HG02943 (cell line): Measurements from ENCODE around the gene LZTS2.

Experiments
- ATAC-seq: cut with Tn5 transposase; IDR thresholded peaks from one replicate; pipeline ENCODE4 v1.9.1; 2021; ENCODE audit warnings: mild to moderate bottlenecking, low read depth, moderate library complexity; ENCODE audit not compliant: unreplicated experiment

Gene LZTS2

DNA sequence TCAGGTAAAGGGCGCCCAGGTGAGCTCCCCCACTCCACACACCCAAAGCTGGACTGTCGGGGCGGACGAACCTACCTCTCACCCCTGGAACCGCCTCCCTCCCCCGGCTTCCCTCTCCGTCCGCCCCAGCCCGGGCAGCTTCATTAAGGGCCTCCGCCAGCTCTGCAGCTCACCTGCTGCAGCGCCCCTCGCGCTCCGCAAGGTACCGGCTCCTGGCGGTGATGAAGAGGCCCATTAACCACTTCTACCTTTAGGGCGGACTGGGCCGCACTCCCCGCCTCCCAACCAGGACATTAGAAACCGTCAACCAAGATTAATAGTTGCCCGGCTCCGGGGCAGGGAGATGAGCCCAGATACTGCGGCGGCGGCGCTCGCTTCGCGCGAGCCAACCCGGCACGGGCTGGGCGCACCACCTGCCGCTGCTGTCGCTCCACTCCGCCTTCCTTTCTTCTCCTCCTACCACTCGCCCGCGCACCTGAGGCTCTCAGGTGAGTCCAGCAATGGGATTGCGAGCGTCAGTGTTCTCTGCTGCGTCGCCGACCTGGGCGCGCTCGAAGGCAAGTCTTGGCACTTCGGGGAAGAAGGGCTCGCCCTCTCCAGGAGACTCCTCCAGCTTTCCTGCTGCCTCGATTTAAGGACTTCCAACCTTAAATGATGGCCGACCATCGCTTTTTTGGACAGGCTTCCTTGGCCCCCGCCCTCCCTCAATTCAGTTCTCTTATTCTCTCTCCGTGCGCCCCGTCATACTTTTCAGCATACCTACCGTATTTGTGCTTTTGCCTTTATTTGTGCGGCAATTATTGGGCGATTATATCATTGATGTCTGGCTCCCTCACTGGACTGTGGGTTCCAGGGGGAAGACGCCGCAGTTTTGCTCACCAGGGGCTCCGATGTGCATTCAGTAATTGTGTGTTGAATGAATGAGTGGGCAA is 48.6 kb downstream of the LZTS2 start:
- ATAC-seq, result no peak

DNA sequence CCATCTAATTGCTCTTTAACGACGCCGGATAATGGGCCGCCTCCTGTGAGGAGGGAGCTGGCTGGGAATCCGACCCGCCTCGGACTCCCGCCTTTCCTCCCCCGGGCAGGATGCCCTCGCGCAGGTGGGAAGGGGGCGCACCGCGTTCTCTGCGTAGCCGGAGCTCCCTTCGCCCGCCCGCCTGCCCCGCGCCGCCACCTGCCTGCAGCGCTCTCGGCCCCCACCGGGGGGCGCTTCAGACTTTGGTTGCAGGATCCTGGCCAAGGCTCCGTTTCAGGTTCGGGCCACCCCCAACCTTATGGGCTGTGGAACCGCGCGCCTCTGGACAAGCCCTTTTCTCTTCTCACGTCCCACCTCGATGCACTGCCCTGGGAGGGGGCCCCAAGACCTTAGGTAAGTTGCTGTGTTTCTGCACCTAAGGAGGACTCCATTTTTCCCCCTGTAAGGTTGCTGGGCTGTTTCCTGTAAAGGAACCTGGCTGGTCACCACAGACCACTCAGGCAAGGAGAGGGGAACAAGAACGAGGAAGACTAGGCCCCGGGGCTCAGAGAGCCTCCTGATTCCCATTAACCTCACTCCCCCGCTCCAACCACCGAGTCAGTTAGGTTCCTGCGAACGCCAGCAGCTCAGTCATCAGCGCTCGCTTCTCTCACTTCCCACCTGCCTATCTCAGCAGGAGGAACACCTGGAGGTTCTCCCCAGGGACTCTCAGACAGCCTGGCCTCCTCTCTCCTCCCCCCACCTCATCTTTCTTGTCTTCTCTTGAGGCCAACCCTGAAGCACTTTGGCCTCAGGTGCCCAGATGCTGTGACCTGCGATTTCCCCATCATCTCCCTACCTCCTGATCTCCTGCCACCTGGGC is 50.8 kb downstream of the LZTS2 start:
- no peak for ATAC-seq

DNA sequence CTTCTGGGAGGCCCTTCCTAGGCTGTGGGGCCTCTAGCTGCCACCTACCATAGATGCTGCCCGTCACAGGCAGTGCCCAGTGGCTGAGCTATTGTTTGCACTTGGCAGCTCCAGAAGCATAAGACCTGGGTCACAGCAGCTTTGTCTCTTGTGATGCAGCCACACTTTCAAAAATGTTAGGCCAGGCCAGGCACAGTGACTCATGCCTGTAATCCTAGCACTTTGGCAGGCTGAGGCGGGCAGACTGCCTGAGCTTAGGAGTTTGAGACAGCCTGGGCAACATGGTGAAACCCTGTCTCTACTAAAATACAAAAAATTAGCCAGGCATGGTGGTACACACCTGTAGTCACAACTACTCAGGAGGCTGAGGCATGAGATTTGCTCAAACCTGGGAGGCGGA is 52.7 kb downstream of the LZTS2 start:
- no peak for ATAC-seq

DNA sequence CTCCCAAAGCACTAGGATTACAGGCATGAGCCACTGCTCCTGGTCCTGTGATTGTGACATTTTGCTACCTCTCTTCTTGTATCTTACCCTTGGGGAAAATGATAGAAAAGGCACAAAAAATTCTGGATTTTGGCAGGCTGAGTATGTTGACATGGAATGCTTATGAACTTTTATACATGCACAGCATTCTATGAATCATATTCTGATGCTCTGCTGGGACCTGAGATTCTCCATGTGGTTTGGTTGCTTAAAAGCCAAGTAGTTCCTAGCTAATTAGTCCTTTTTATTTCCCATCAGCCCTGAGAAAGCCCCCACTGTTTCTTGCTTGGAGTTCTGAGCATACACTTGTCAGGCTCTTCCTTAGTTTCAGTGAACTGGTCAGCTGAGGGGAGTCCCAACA is 53.9 kb downstream of the LZTS2 start:
- ATAC-seq, result no peak

DNA sequence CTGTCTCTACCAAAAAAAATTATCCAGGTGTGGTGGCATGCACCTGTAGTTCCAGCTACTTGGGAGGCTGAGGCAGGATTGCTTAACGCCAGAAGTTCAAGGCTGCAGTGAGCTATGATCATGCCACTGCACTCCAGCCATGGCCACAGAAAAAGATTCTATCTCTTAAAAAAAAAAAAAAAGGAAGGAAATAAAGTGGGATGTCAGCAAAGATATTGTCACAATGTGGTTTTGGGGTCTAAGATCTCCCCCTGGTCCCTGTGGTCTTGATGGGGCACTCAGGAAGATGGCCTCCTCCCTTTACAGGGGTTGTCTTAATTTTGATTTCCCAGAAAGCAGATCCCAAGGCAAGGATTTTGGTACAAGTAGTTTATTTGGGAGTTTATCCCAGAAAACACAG is 54.7 kb downstream of the LZTS2 start:
- no peak for ATAC-seq

DNA sequence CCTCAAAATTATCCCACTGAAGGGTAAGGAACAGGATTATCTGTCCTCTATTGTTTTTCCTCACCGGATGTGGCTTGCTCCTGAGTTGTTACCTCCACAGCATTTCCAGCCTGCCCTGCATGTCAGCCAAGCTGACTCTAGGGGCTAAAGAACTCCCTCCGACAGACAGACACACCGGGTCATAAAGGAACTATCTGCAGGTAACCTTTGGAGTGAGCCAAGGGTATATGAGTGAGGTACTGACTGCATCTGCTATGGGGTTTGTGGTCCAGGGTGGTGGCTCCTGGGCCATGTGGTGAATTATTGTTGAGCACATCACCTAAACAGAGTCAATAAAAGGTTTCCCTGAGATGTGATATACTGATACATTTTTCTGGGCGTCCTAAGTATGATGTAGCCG is 55.3 kb downstream of the LZTS2 start:
- ATAC-seq, result no peak

DNA sequence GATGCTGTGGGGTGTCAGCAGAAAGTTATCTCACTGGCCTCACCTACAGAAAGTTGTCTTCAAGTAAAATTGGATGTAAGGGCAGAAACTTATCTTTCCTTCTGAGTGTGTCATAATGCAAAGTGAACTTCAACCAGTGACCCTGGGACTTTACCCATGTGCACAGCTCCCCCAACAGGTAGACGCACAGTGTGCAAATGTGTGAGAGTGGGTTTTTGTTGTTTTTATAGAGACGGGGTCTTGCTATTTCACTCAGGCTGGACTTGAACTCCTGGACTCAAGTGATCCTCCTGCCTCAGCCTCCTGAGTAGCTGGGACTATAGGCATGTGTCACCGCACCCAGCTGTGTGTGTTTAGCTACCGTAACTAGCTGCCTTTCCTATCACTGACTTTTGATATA is 55.8 kb downstream of the LZTS2 start:
- ATAC-seq, result no peak

DNA sequence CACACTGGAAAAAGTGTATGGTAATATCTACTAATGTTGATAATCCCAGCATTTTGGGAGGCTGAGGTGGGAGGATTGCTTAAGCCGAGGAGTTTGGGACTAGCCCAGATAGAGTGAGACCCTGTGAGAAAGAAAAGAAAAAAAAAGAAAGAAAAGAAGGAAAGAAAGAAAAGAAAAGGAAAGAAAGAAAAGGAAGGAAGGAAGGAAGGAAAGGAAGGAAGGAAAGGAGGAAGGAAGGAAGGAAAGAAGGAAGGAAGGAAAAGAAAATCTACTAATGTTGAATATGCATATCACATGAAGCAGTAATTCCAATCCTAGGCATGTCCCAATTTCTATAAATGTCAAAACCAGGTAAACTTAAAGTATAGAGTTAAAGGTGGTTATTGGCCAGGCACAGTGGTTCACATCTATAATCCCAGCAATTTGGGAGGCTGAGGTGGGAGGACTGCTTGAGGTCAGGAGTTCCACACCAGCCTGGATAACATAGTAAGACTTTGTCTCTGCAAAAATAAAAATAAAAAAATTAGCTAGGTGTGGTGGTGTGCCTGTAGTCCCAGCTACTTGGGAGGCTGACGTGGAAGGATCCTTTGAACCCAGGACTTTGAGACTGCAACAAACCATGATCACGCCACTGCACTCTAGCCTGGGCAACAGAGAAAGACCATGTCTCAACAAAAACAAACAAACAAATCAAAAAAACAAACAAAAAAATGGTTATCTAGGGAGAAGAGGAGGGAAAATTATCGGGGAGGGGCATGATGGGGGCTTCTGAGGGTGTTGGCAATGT is 57.0 kb downstream of the LZTS2 start:
- no peak for ATAC-seq
